ENCODE measurements around the gene INA. TPM values are rescaled to one million over a fixed set of nuclear protein-coding genes. Genes with fewer than 3 reads are reported as not detected.

The INA gene
- polyA plus RNA-seq, 2 donors, result 0.28 to 0.53 TPM

DNA sequence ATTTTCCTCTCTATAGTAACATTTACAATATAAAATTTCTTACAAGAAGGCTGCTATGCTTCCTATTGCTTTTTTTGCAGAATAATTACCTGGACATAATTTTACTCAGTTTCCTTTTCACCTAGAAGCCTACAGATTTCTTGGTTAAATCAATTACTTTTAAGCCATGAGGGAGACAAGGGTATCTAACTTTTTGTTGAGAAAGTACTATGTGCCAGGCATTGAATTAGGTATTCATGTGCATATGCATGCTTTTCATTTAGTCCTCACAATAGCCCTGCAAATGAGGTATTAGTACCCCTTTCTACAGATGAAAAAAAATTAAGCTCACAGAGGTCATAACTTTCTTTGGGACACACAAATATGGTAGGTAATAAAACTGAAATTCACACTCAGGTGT is 57.6 kb downstream of the INA start:
- Histone ChIP-seq H3K27me3 (ENCODE audit: control insufficient read depth in 1 of 2, insufficient read depth in 2 of 2, low read length in 2 of 2) (no peaks in the 10 kb centered on the region), H3K36me3 (ENCODE audit: control insufficient read depth in 2 of 2, insufficient read depth in 2 of 2, low read length in 1 of 2) (peaks cover 0 to 5% of the 10 kb centered on the region in 2 donors), H3K27ac (ENCODE audit: low read depth in 2 of 2, low read length in 1 of 2) (no peak overlapping the region), H3K4me1 (ENCODE audit: control insufficient read depth in 2 of 2, insufficient read depth in 2 of 2, low read length in 1 of 2) (no peaks in the 10 kb centered on the region), H3K9me3 (ENCODE audit: control insufficient read depth in 2 of 2, insufficient read depth in 1 of 2, low read depth in 1 of 2, low read length in 1 of 2) (no peaks in the 10 kb centered on the region), H3K4me3 (ENCODE audit: low read depth in 1 of 2, low read length in 2 of 2) (no peak overlapping the region)

GRCh38 chr10:103336370-103336769 is 59.4 kb downstream of the INA start:
- 94 to 97% methylated on average over 4 of the region's 4 CpGs for WGBS, 2 donors
- H3K27me3 ChIP-seq (ENCODE audit: control insufficient read depth in 1 of 2, insufficient read depth in 2 of 2, low read length in 2 of 2), result no peaks in the 10 kb centered on the region
- H3K4me3 ChIP-seq (ENCODE audit: low read depth in 1 of 2, low read length in 2 of 2), result no peak overlapping the region
- no peak overlapping the region for H3K27ac ChIP-seq (ENCODE audit: low read depth in 2 of 2, low read length in 1 of 2)
- H3K36me3 ChIP-seq (ENCODE audit: control insufficient read depth in 2 of 2, insufficient read depth in 2 of 2, low read length in 1 of 2), result peaks cover 0 to 5% of the 10 kb centered on the region in 2 donors
- H3K4me1 ChIP-seq (ENCODE audit: control insufficient read depth in 2 of 2, insufficient read depth in 2 of 2, low read length in 1 of 2), result no peaks in the 10 kb centered on the region
- no peaks in the 10 kb centered on the region for H3K9me3 ChIP-seq (ENCODE audit: control insufficient read depth in 2 of 2, insufficient read depth in 1 of 2, low read depth in 1 of 2, low read length in 1 of 2)

Other genes starting within 250 kb of the INA start
- gene NT5C2, start 83.9 kb upstream of the INA start, polyA plus RNA-seq, result 10 to 100 TPM; 60.6 to 75.0 TPM
- gene RPEL1, start 31.3 kb upstream of the INA start, polyA plus RNA-seq, result under 1 TPM in 1 of 2 donors, not detected in 1; 0.02 TPM
- gene PCGF6, start 74.0 kb downstream of the INA start, polyA plus RNA-seq, result 1 to 10 TPM; 4.2 to 4.8 TPM
- 1 to 10 TPM; 1.3 to 1.6 TPM for gene TAF5, start 90.8 kb downstream of the INA start, polyA plus RNA-seq
- gene ATP5MK, start 119.3 kb downstream of the INA start, polyA plus RNA-seq, result 100 to 1,000 TPM; 707 to 972 TPM
- 10 to 100 TPM; 12.2 to 15.5 TPM for gene PDCD11, start 119.5 kb downstream of the INA start, polyA plus RNA-seq
- 1 to 10 TPM; 5.3 to 9.7 TPM for gene CALHM2, start 175.2 kb downstream of the INA start, polyA plus RNA-seq
- not detected for gene CALHM1, start 181.8 kb downstream of the INA start, polyA plus RNA-seq
- not detected for gene CALHM3, start 202.1 kb downstream of the INA start, polyA plus RNA-seq
- gene NEURL1, start 216.6 kb downstream of the INA start, polyA plus RNA-seq, result under 1 TPM; 0.10 to 0.11 TPM

Data from esophagus (tissue), 2 donors.